ENCODE results near the gene OR5B21.

OR5B21 gene

DNA sequence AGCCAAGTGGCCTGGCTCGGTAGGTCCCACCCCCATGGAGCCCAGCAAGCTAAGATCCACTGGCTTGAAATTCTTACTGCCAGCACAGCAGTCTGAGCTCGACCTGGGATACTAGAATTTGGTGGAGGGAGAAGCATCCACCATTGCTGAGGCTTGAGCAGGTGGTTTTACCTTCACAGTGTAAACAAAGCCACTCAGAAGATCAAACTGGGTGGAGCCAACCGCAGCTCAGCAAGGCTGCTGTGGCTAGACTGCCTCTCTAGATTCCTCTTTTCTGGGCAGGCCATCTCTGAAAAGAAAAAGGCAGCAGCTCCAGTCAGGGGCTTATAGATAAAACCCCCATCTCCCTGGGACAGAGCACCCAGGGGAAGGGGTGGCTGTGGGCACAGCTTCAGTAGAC, 22.3 kb upstream of the OR5B21 start:
- TF ChIP-seq, protein P1, sequence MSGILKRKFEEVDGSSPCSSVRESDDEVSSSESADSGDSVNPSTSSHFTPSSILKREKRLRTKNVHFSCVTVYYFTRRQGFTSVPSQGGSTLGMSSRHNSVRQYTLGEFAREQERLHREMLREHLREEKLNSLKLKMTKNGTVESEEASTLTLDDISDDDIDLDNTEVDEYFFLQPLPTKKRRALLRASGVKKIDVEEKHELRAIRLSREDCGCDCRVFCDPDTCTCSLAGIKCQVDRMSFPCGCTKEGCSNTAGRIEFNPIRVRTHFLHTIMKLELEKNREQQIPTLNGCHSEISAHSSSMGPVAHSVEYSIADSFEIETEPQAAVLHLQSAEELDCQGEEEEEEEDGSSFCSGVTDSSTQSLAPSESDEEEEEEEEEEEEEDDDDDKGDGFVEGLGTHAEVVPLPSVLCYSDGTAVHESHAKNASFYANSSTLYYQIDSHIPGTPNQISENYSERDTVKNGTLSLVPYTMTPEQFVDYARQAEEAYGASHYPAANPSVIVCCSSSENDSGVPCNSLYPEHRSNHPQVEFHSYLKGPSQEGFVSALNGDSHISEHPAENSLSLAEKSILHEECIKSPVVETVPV (CRISPR knock-in tag; IDR thresholded peaks at IDR 0.05) = no peak
- TF ChIP-seq TOX (CRISPR knock-in tag; IDR thresholded peaks at IDR 0.05; ENCODE audit: borderline replicate concordance) (no peak), ISL1 (CRISPR knock-in tag; IDR thresholded peaks at IDR 0.05) (no peak)
- ATAC-seq = no peak

DNA sequence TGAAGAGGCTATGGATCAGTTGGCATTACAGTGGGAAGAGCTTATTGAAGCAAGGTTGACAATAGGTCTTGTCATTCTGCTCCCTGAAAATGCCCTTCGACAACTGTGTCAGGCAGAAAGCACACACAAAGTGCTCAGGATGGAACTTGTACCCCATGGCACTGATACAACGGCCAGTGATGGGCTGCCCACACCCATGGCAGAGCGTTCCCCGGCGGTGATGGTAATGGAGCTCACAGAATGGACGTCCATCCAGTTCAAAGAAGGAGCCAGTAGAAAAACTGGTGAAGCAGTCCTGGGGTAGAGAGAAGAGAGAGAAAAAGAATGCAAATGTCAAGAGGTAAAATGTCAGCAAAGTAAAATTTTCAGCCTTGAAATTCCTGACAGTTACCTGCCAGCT, 19.5 kb upstream of the OR5B21 start:
- no peak for ATAC-seq

DNA sequence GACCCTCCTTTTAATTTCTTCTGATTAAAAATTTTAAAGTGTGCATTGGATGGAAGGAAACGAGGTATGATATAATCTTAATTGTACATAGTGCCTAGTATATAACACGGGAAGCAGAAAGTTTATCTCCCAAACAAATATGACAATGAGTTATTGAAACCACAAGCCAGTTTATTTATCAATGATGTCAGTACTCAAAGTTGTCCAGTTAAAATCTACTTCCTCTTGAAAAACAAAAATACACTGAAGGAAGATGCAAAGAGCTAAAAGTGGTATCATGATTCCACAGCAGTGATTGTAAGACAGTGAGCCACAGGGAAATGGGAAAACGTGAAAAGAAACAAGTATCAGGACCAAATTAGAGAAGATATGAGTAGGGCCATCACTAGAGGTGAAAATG, 18.8 kb upstream of the OR5B21 start:
- no peak for ATAC-seq
- TF ChIP-seq, protein P2, sequence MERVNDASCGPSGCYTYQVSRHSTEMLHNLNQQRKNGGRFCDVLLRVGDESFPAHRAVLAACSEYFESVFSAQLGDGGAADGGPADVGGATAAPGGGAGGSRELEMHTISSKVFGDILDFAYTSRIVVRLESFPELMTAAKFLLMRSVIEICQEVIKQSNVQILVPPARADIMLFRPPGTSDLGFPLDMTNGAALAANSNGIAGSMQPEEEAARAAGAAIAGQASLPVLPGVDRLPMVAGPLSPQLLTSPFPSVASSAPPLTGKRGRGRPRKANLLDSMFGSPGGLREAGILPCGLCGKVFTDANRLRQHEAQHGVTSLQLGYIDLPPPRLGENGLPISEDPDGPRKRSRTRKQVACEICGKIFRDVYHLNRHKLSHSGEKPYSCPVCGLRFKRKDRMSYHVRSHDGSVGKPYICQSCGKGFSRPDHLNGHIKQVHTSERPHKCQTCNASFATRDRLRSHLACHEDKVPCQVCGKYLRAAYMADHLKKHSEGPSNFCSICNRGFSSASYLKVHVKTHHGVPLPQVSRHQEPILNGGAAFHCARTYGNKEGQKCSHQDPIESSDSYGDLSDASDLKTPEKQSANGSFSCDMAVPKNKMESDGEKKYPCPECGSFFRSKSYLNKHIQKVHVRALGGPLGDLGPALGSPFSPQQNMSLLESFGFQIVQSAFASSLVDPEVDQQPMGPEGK (CRISPR knock-in tag; IDR thresholded peaks at IDR 0.05; ENCODE audit: borderline replicate concordance) = no peak
- TF ChIP-seq TOX (CRISPR knock-in tag; IDR thresholded peaks at IDR 0.05; ENCODE audit: borderline replicate concordance) (no peak), ZNF70 (CRISPR knock-in tag; IDR thresholded peaks at IDR 0.05) (no peak), ZNF8 (CRISPR knock-in tag; IDR thresholded peaks at IDR 0.05) (no peak), OSR1 (CRISPR knock-in tag; IDR thresholded peaks at IDR 0.05) (no peak), ZC3H10 (CRISPR knock-in tag; IDR thresholded peaks at IDR 0.05) (no peak), ARNTL (CRISPR knock-in tag; IDR thresholded peaks at IDR 0.05; ENCODE audit: borderline replicate concordance, low read depth) (no peak)
- TF ChIP-seq, protein P3, sequence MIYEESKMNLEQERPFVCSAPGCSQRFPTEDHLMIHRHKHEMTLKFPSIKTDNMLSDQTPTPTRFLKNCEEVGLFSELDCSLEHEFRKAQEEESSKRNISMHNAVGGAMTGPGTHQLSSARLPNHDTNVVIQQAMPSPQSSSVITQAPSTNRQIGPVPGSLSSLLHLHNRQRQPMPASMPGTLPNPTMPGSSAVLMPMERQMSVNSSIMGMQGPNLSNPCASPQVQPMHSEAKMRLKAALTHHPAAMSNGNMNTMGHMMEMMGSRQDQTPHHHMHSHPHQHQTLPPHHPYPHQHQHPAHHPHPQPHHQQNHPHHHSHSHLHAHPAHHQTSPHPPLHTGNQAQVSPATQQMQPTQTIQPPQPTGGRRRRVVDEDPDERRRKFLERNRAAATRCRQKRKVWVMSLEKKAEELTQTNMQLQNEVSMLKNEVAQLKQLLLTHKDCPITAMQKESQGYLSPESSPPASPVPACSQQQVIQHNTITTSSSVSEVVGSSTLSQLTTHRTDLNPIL (CRISPR knock-in tag; IDR thresholded peaks at IDR 0.05; ENCODE audit: low read depth) = no peak

More for the DNA sequence above, 19.5 kb upstream of the OR5B21 start:
- TF ChIP-seq, protein P4, sequence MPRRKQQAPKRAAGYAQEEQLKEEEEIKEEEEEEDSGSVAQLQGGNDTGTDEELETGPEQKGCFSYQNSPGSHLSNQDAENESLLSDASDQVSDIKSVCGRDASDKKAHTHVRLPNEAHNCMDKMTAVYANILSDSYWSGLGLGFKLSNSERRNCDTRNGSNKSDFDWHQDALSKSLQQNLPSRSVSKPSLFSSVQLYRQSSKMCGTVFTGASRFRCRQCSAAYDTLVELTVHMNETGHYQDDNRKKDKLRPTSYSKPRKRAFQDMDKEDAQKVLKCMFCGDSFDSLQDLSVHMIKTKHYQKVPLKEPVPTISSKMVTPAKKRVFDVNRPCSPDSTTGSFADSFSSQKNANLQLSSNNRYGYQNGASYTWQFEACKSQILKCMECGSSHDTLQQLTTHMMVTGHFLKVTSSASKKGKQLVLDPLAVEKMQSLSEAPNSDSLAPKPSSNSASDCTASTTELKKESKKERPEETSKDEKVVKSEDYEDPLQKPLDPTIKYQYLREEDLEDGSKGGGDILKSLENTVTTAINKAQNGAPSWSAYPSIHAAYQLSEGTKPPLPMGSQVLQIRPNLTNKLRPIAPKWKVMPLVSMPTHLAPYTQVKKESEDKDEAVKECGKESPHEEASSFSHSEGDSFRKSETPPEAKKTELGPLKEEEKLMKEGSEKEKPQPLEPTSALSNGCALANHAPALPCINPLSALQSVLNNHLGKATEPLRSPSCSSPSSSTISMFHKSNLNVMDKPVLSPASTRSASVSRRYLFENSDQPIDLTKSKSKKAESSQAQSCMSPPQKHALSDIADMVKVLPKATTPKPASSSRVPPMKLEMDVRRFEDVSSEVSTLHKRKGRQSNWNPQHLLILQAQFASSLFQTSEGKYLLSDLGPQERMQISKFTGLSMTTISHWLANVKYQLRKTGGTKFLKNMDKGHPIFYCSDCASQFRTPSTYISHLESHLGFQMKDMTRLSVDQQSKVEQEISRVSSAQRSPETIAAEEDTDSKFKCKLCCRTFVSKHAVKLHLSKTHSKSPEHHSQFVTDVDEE (CRISPR knock-in tag; IDR thresholded peaks at IDR 0.05) = no peak
- TF ChIP-seq, protein P3 (CRISPR knock-in tag; IDR thresholded peaks at IDR 0.05; ENCODE audit: low read depth) = no peak
- TF ChIP-seq ZNF70 (CRISPR knock-in tag; IDR thresholded peaks at IDR 0.05) = no peak
- TF ChIP-seq, protein P1 (CRISPR knock-in tag; IDR thresholded peaks at IDR 0.05) = no peak
- no peak for TF ChIP-seq ZNF8 (CRISPR knock-in tag; IDR thresholded peaks at IDR 0.05)
- TF ChIP-seq, protein P2 (CRISPR knock-in tag; IDR thresholded peaks at IDR 0.05; ENCODE audit: borderline replicate concordance) = no peak
- no peak for TF ChIP-seq ARNTL (CRISPR knock-in tag; IDR thresholded peaks at IDR 0.05; ENCODE audit: borderline replicate concordance, low read depth)
- TF ChIP-seq, protein P5, sequence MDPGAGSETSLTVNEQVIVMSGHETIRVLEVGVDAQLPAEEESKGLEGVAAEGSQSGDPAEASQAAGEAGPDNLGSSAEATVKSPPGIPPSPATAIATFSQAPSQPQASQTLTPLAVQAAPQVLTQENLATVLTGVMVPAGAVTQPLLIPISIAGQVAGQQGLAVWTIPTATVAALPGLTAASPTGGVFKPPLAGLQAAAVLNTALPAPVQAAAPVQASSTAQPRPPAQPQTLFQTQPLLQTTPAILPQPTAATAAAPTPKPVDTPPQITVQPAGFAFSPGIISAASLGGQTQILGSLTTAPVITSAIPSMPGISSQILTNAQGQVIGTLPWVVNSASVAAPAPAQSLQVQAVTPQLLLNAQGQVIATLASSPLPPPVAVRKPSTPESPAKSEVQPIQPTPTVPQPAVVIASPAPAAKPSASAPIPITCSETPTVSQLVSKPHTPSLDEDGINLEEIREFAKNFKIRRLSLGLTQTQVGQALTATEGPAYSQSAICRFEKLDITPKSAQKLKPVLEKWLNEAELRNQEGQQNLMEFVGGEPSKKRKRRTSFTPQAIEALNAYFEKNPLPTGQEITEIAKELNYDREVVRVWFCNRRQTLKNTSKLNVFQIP (CRISPR knock-in tag; IDR thresholded peaks at IDR 0.05; ENCODE audit: borderline replicate concordance, low read depth) = no peak
- no peak for TF ChIP-seq ZNF565 (CRISPR knock-in tag; conservative IDR thresholded peaks at IDR 0.05; ENCODE audit: low read depth)
- no peak for TF ChIP-seq ZFP30 (CRISPR knock-in tag; IDR thresholded peaks at IDR 0.05)
- no peak for TF ChIP-seq PPARA (CRISPR knock-in tag; IDR thresholded peaks at IDR 0.05; ENCODE audit: borderline replicate concordance)
- no peak for TF ChIP-seq OSR1 (CRISPR knock-in tag; IDR thresholded peaks at IDR 0.05)
- no peak for TF ChIP-seq TCF4 (CRISPR knock-in tag; IDR thresholded peaks at IDR 0.05; ENCODE audit: borderline replicate concordance)
- TF ChIP-seq GLIS3 (CRISPR knock-in tag; IDR thresholded peaks at IDR 0.05) = no peak
- no peak for TF ChIP-seq RARB (CRISPR knock-in tag; IDR thresholded peaks at IDR 0.05)
